Lung (tissue), 12 donors: Measurements from ENCODE around the gene KIF26B. TPM values are rescaled to one million over a fixed set of nuclear protein-coding genes. Genes with fewer than 3 reads are reported as not detected.
"Not testable (repeated sequence)": the region's sequence is repeated elsewhere in the genome, so short reads cannot be mapped to it uniquely, and the experiment has no call there.

Source experiments
- ATAC-seq: fragments of 200-7000 bp; cut with Tn5 transposase; one replicate; pipeline ENCODE4 v1.9.1; 2020; ENCODE audit warnings: moderate number of reproducible peaks; ENCODE audit not compliant: insufficient read depth, low FRiP score
- DNase-seq, 3 donors: peaks; one replicate each; pipeline ENCODE4 v3.0.0-alpha.2; 2013 to 2017
- H3K27ac ChIP-seq, 2 donors: one replicate each; pipeline ENCODE4 v1.5.1; 2013; ENCODE audit warnings: mild to moderate bottlenecking in 2 of 2, moderate library complexity in 2 of 2, control low read depth in 1 of 2, inconsistent platforms in 1 of 2, low read depth in 1 of 2, low read length in 1 of 2
- H3K27me3 ChIP-seq, 3 donors: one replicate each; pipeline ENCODE4 v1.5.1; 2013; ENCODE audit warnings: low read length in 2 of 3; ENCODE audit not compliant: control insufficient read depth in 3 of 3, insufficient read depth in 3 of 3
- H3K36me3 ChIP-seq, 4 donors: one replicate each; pipeline ENCODE4 v1.5.1; 2013; ENCODE audit warnings: low read length in 4 of 4, mild to moderate bottlenecking in 1 of 4, moderate library complexity in 1 of 4; ENCODE audit not compliant: control insufficient read depth in 4 of 4, insufficient read depth in 4 of 4
- H3K4me1 ChIP-seq, 5 donors: one replicate each; pipeline ENCODE4 v1.5.1; 2013; ENCODE audit warnings: low read length in 5 of 5, mild to moderate bottlenecking in 2 of 5, moderate library complexity in 1 of 5; ENCODE audit not compliant: control insufficient read depth in 5 of 5, insufficient read depth in 5 of 5
- H3K4me3 ChIP-seq: one replicate; pipeline ENCODE4 v1.5.1; 2013; ENCODE audit warnings: mild to moderate bottlenecking, control low read depth, moderate library complexity
- H3K9ac ChIP-seq, 2 donors: one replicate each; pipeline ENCODE4 v1.5.1; 2013; ENCODE audit warnings: low read length in 2 of 2, control low read depth in 1 of 2; ENCODE audit not compliant: insufficient read depth in 1 of 2
- H3K9me3 ChIP-seq, 4 donors: one replicate each; pipeline ENCODE4 v1.5.1; 2013; ENCODE audit warnings: low read length in 3 of 4, mild to moderate bottlenecking in 1 of 4, moderate library complexity in 1 of 4; ENCODE audit not compliant: control insufficient read depth in 4 of 4, insufficient read depth in 3 of 4
- CTCF ChIP-seq: IDR thresholded peaks from 2 replicates; pipeline ENCODE4 v1.5.1; 2012; ENCODE audit warnings: mild to moderate bottlenecking; ENCODE audit errors: control extremely low read depth, extremely low read depth
- WGBS, 2 donors: extraction: QIAGEN DNeasy Blood & Tissue Kit; methylation state at CpG; one replicate each; pipeline ENCODE4 v1.1.7; 2013; 5-methylcytosine and 5-hydroxymethylcytosine counted together
- polyA plus RNA-seq, 2 donors: library from polyadenylated mRNA; stranded (reverse); fragments of 200-250 nt; gene quantifications; one replicate each; pipeline ENCODE4 v1.2.1, GENCODE V29; 2013
- total RNA-seq, 2 donors: library from RNA; depleted of rRNA in 1 of 2; stranded (reverse); fragments of >200 nt in 1 of 2; gene quantifications; one replicate each; pipeline ENCODE4 v1.2.1, GENCODE V29; 2014 to 2021
- donor health status: control.
- donor health status: control.
- donor health status: Bipolar disorder and iron deficiency.
- donor health status: healthy.
- donor health status: DM: yes; HTN: yes; CAD: no.

Gene KIF26B
- total and polyA plus RNA-seq, 4 donors, result 0.61 to 6.7 (median 2.2) TPM

DNA sequence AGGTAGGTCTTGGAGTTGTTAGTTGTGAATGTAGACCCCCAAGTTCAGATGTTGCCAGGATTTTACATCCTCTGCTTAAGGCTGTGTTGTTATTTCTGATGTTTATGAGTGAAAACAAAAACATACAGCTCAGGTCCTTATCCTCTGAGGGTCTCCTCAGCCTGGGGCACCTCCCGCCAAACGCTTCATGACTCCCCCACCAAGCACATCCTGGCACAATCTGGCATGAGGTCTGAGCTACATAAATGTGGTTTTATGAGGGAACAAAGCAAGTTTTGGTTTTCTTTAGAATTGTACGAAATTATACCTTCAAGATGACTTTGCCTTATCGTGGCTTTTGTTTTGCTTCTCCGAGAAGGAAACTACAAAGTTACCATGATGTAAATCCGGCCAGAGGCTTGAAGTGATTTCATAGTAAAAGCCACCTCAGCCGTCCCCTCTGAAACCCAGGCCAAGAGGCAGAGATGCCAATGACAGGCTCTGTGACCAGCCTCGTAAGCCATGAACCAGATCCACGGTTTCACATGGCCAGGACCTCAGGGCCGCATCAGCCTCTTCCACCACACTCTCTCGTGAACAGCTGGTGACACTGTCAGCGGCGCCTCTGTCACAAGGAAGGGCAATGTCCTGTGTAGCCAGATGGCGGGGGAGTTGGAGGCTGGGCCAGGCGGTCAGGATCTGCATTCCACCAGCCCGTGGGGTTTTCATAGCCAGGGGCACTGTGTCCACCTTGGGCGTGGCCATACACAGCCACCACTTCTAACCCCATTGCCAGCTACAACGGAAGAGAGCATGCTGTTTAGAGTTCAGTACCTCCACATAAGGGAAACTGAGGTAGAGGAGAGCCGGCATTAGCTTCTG lies 199.4 kb downstream of the KIF26B start:
- Histone ChIP-seq H3K9me3 (no peaks in the 10 kb centered on the region), H3K27ac (no peak overlapping the region), H3K36me3 (no peaks in the 10 kb centered on the region), H3K9ac (no peak overlapping the region), H3K27me3 (no peaks in the 10 kb centered on the region), H3K4me3 (no peak overlapping the region), H3K4me1 (no peaks in the 10 kb centered on the region)
- WGBS, 2 donors, result 89 to 91% methylated on average over 19 of the region's 19 CpGs
- no peak for DNase-seq
- no peak for TF ChIP-seq CTCF
- no peak for ATAC-seq

DNA sequence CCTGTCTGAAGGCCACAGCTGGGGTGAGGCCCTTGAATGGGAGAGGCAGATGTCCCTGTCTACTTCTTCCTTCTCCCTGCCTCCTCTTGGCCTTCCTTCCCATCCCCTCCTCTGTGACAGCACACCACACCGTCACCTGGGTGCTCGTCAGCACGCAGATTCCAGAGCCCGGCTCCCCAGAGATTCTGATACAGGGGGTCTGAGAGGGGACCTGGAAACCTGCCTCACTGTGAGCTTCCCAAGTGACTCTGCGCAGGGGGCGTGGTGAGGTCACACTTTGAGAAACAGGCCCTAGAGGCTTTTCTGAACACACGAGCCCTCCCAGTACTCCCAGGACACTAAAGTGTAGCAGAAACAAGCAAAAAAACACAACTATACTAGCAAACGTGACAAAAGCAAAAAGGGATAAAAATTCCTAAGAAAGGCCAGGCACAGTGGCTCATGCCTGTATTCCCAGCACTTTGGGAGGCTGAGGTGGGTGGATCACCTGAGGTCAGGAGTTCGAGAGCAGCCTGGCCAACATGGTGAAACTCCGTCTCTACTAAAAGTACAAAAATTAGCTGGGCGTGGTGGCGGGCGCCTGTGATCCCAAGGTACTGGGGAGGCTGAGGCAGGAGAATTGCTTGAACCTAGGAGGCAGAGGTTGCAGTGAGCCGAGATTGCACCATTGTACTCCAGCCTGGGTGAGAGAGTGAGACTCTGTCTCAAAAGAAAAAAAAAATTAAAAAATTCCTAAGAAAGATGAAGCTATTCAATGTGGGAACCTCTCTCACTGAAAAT lies 201.3 kb downstream of the KIF26B start:
- H3K36me3 ChIP-seq, ATAC-seq, H3K27ac ChIP-seq, H3K9me3 ChIP-seq, H3K4me3 ChIP-seq, H3K27me3 ChIP-seq, H3K4me1 ChIP-seq, DNase-seq, H3K9ac ChIP-seq: not testable (repeated sequence)
- WGBS, 2 donors, result 83 to 93% methylated on average over 14 of the region's 14 CpGs

GRCh38 chr1:245356891-245357585 lies 202.3 kb downstream of the KIF26B start:
- no peaks in the 10 kb centered on the region for H3K36me3 ChIP-seq
- ATAC-seq, result no peak
- TF ChIP-seq CTCF, result no peak
- no peaks in the 10 kb centered on the region for H3K9me3 ChIP-seq
- WGBS, 2 donors, result 91 to 94% methylated on average over 10 of the region's 10 CpGs
- no peaks in the 10 kb centered on the region for H3K4me1 ChIP-seq
- H3K27me3 ChIP-seq, result no peaks in the 10 kb centered on the region
- no peak overlapping the region for H3K27ac ChIP-seq
- H3K9ac ChIP-seq, result no peak overlapping the region
- no peak for DNase-seq
- H3K4me3 ChIP-seq, result no peak overlapping the region

GRCh38 chr1:245359101-245359680 lies 204.4 kb downstream of the KIF26B start:
- H3K27me3 ChIP-seq, H3K9ac ChIP-seq, H3K27ac ChIP-seq, H3K4me3 ChIP-seq, H3K4me1 ChIP-seq, DNase-seq, H3K9me3 ChIP-seq, H3K36me3 ChIP-seq, ATAC-seq: not testable (repeated sequence)
- 81 to 90% methylated on average over 12 of the region's 12 CpGs for WGBS, 2 donors
